ENCODE measurements around the gene KCND2. TPM values are rescaled to one million over a fixed set of nuclear protein-coding genes. Genes with fewer than 3 reads are reported as not detected.
"Not testable (repeated sequence)": the region's sequence is repeated elsewhere in the genome, so short reads cannot be mapped to it uniquely, and the experiment has no call there.

Gene KCND2
- 12.7 and 13.7 TPM in 2 replicates for total RNA-seq
- long read RNA-seq, partial matches to known transcripts, result 4 of 13 reads
- long read RNA-seq, other reads (novel, unspliced or antisense), result 9 of 13 reads

- TF ChIP-seq, protein P1, sequence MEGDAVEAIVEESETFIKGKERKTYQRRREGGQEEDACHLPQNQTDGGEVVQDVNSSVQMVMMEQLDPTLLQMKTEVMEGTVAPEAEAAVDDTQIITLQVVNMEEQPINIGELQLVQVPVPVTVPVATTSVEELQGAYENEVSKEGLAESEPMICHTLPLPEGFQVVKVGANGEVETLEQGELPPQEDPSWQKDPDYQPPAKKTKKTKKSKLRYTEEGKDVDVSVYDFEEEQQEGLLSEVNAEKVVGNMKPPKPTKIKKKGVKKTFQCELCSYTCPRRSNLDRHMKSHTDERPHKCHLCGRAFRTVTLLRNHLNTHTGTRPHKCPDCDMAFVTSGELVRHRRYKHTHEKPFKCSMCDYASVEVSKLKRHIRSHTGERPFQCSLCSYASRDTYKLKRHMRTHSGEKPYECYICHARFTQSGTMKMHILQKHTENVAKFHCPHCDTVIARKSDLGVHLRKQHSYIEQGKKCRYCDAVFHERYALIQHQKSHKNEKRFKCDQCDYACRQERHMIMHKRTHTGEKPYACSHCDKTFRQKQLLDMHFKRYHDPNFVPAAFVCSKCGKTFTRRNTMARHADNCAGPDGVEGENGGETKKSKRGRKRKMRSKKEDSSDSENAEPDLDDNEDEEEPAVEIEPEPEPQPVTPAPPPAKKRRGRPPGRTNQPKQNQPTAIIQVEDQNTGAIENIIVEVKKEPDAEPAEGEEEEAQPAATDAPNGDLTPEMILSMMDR (IDR thresholded peaks at IDR 0.05; ENCODE audit: unreplicated experiment), result no peak
- DNase-seq (ENCODE audit: low spot score, unreplicated experiment), result peak; percentile 43
- H3K4me3 Mint-ChIP-seq (ENCODE audit: low read depth), result peak within 1 kb of the TSS; percentile 93
- peaks cover 20% of the 10 kb centered on the region for H3K27me3 Mint-ChIP-seq
- H3K9me3 Mint-ChIP-seq (ENCODE audit: low read depth), result no peaks in the 10 kb centered on the region
- peaks cover 12% of the 10 kb centered on the region for H3K4me1 Mint-ChIP-seq (ENCODE audit: low read depth)
- peaks cover 10% of the 10 kb centered on the region for H3K36me3 Mint-ChIP-seq (ENCODE audit: insufficient read depth)
- peak within 1 kb of the TSS; percentile 97 for H3K27ac Mint-ChIP-seq
These were observed at the start of gene KCND2 for GRCh38 chr7:120272701-120273475. Gene KCND2 (plus strand): TSS chr7:120273175.

DNA sequence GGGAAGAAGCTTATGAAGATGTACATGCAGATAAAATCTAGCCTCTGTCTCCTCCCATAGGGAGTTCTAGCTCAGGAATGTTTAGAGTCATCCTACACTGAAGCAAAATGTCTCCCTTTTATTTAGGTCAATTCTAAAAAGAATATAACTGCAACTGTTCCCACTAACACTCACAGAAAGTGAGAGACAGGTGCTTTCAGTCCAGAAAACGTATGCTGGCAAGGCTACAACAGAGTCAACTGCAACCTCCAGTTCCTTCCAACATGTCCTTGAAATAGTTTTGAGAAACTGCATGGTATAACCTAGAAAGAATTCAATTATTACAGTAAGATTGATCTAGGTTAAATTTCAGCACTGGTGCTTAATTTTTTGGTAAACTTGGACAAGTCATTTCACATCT lies 46.8 kb upstream of the KCND2 start:
- Mint-ChIP-seq H3K9me3 (ENCODE audit: low read depth) (peaks cover 4% of the 10 kb centered on the region), H3K4me1 (ENCODE audit: low read depth) (no peaks in the 10 kb centered on the region)

DNA sequence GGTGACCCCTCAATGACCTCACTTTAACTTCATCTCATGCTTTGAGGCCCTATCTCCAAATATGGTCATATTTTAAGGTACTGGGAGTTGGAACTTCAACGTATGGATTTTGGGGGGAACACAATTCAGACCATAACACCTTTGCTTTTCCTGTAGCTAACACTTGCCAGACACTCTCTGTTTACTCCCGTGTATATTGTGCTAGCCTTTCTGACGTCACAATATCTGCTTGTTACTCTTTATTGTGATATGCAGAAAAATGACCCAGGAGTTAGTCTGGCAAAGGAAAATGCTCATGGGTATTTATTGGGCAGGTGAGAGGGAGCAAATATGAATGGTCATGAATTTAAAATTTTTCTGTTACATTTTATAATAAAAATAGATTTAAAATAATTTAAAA lies 45.7 kb upstream of the KCND2 start:
- TF ChIP-seq, protein P1 (IDR thresholded peaks at IDR 0.05; ENCODE audit: unreplicated experiment), result no peak
- H3K9me3 Mint-ChIP-seq (ENCODE audit: low read depth), result peaks cover 4% of the 10 kb centered on the region
- no peaks in the 10 kb centered on the region for H3K27me3 Mint-ChIP-seq

More for the DNA sequence above, 46.8 kb upstream of the KCND2 start:
- no peak overlapping the region for H3K27ac Mint-ChIP-seq
- H3K4me3 Mint-ChIP-seq (ENCODE audit: low read depth), result no peak overlapping the region
- no peaks in the 10 kb centered on the region for H3K27me3 Mint-ChIP-seq
- DNase-seq (ENCODE audit: low spot score, unreplicated experiment), result no peak
- TF ChIP-seq, protein P1 (IDR thresholded peaks at IDR 0.05; ENCODE audit: unreplicated experiment), result no peak
- H3K36me3 Mint-ChIP-seq (ENCODE audit: insufficient read depth), result no peaks in the 10 kb centered on the region

GRCh38 chr7:120229084-120229483 lies 43.9 kb upstream of the KCND2 start:
- H3K9me3 Mint-ChIP-seq (ENCODE audit: low read depth), result peaks cover 4% of the 10 kb centered on the region
- no peak for DNase-seq (ENCODE audit: low spot score, unreplicated experiment)
- TF ChIP-seq, protein P1 (IDR thresholded peaks at IDR 0.05; ENCODE audit: unreplicated experiment), result no peak
- H3K27me3 Mint-ChIP-seq, result no peaks in the 10 kb centered on the region
- H3K36me3 Mint-ChIP-seq (ENCODE audit: insufficient read depth), result no peaks in the 10 kb centered on the region
- H3K27ac Mint-ChIP-seq, result no peak overlapping the region
- no peak overlapping the region for H3K4me3 Mint-ChIP-seq (ENCODE audit: low read depth)
- H3K4me1 Mint-ChIP-seq (ENCODE audit: low read depth), result no peaks in the 10 kb centered on the region

More for the DNA sequence above, 45.7 kb upstream of the KCND2 start:
- Mint-ChIP-seq H3K4me3 (ENCODE audit: low read depth) (no peak overlapping the region), H3K27ac (no peak overlapping the region), H3K36me3 (ENCODE audit: insufficient read depth) (no peaks in the 10 kb centered on the region), H3K4me1 (ENCODE audit: low read depth) (no peaks in the 10 kb centered on the region)
- no peak for DNase-seq (ENCODE audit: low spot score, unreplicated experiment)

DNA sequence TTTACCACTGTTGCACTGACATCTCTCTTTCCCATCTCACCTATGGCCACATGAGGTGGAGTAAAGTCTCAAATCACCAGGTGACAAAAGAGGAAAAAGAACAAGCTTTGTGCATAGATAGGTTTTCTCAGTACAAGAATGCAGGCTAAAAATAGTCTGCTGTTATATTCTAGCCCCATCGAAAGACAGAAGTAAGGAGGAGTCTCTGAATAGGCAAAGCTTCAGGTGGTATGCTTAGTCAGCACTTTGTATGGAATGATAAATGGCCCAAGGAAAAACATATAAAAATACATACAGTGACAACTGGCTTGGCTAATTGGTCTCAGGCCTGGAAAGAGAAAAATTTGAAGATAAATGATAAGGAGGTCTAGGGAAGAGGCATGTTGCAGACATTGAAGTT lies 39.6 kb upstream of the KCND2 start:
- no peak overlapping the region for H3K4me3 Mint-ChIP-seq (ENCODE audit: low read depth)
- H3K9me3 Mint-ChIP-seq (ENCODE audit: low read depth), result peaks cover 9% of the 10 kb centered on the region
- H3K27ac Mint-ChIP-seq, result no peak overlapping the region
- TF ChIP-seq, protein P1 (IDR thresholded peaks at IDR 0.05; ENCODE audit: unreplicated experiment), result no peak
- H3K36me3 Mint-ChIP-seq (ENCODE audit: insufficient read depth), result no peaks in the 10 kb centered on the region
- H3K27me3 Mint-ChIP-seq, result no peaks in the 10 kb centered on the region
- no peak for DNase-seq (ENCODE audit: low spot score, unreplicated experiment)
- H3K4me1 Mint-ChIP-seq (ENCODE audit: low read depth), result no peaks in the 10 kb centered on the region

DNA sequence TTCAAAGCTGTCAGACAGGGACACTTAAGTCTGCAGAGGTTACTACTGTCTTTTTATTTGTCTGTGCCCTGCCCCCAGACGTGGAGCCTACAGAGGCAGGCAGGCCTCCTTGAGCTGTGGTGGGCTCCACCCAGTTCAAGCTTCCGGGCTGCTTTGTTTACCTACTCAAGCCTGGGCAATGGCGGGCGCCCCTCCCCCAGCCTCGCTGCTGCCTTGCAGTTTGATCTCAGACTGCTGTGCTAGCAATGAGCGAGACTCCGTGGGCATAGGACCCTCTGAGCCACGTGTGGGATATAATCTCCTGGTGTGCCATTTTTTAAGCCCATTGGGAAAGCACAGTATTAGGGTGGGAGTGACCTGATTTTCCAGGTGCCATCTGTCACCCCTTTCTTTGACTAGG lies 32.6 kb upstream of the KCND2 start:
- H3K4me3 Mint-ChIP-seq (ENCODE audit: low read depth); H3K27me3 Mint-ChIP-seq; H3K27ac Mint-ChIP-seq; DNase-seq (ENCODE audit: low spot score, unreplicated experiment); H3K4me1 Mint-ChIP-seq (ENCODE audit: low read depth); H3K36me3 Mint-ChIP-seq (ENCODE audit: insufficient read depth); H3K9me3 Mint-ChIP-seq (ENCODE audit: low read depth): not testable (repeated sequence)
